CD14-positive monocyte (primary cell): ENCODE results near the gene ABAT. TPM values are rescaled to one million over a fixed set of nuclear protein-coding genes. Genes with fewer than 3 reads are reported as not detected.

Experiments used
- DNase-seq, 3 donors: peaks; one replicate each; pipeline ENCODE4 v3.0.0-alpha.2; 2011 to 2022
- H2AFZ ChIP-seq: 2 replicates; pipeline ENCODE4 v1.6.0; 2012; ENCODE audit warnings: mild to moderate bottlenecking, low read depth, low read length, inconsistent platforms; ENCODE audit not compliant: insufficient read depth, poor library complexity, severe bottlenecking
- H3K27ac ChIP-seq, 2 donors: 1 replicate in 1 of 2; 2 replicates in 1 of 2; pipeline ENCODE4 v1.5.1; 2012 to 2013; ENCODE audit warnings: low read length in 2 of 2, control low read depth in 1 of 2, inconsistent platforms in 1 of 2, low read depth in 1 of 2, mild to moderate bottlenecking in 1 of 2
- H3K27me3 ChIP-seq, 2 donors: one replicate each; pipeline versions ENCODE4 v1.6.0 to v1.6.1; 2011 to 2013; ENCODE audit warnings: low read length in 2 of 2; ENCODE audit not compliant: control insufficient read depth in 2 of 2, insufficient read depth in 2 of 2
- H3K36me3 ChIP-seq, 2 donors: replicated peaks in 1 of 2; 1 replicate in 1 of 2; 2 replicates in 1 of 2; pipeline versions ENCODE4 v1.5.1 to v1.6.1; 2012 to 2013; ENCODE audit warnings: low read length in 2 of 2, control low read depth in 1 of 2, inconsistent platforms in 1 of 2, mild to moderate bottlenecking in 1 of 2; ENCODE audit not compliant: insufficient read depth in 2 of 2, control insufficient read depth in 1 of 2
- H3K4me1 ChIP-seq, 2 donors: 1 replicate in 1 of 2; 2 replicates in 1 of 2; pipeline versions ENCODE4 v1.5.1 to v1.6.1; 2012 to 2013; ENCODE audit warnings: low read length in 2 of 2, control low read depth in 1 of 2, inconsistent platforms in 1 of 2, mild to moderate bottlenecking in 1 of 2, moderate library complexity in 1 of 2; ENCODE audit not compliant: insufficient read depth in 2 of 2, control insufficient read depth in 1 of 2
- H3K4me2 ChIP-seq: replicated peaks from 2 replicates; pipeline ENCODE3; 2012; ENCODE audit warnings: low read length, moderate library complexity, mild to moderate bottlenecking; ENCODE audit not compliant: poor library complexity, severe bottlenecking; ENCODE audit errors: extremely low read depth
- H3K4me3 ChIP-seq, 3 experiments: fragments of 200-600 bp in 1 of 3; sonication (generic) in 1 of 3; replicated peaks in 1 of 3; 1 replicate in 2 of 3; 2 replicates in 1 of 3; pipeline ENCODE4 v1.5.1; 2011 to 2013; ENCODE audit warnings: low read length in 3 of 3, mild to moderate bottlenecking in 3 of 3, control low read depth in 2 of 3, low read depth in 2 of 3, inconsistent platforms in 1 of 3, moderate library complexity in 1 of 3
- H3K79me2 ChIP-seq: 2 replicates; pipeline ENCODE4 v1.6.0; 2012; ENCODE audit warnings: mild to moderate bottlenecking, control low read depth, inconsistent platforms, low read length, moderate library complexity; ENCODE audit not compliant: insufficient read depth
- H3K9ac ChIP-seq: 2 replicates; pipeline ENCODE4 v1.6.0; 2017; ENCODE audit warnings: low read length, mild to moderate bottlenecking; ENCODE audit not compliant: insufficient read depth, poor library complexity, severe bottlenecking
- H3K9me3 ChIP-seq, 2 donors: replicated peaks in 1 of 2; 1 replicate in 1 of 2; 2 replicates in 1 of 2; pipeline versions ENCODE4 v1.5.1 to v1.6.1; 2012 to 2013; ENCODE audit warnings: low read length in 2 of 2, control low read depth in 1 of 2; ENCODE audit not compliant: control insufficient read depth in 1 of 2, insufficient read depth in 1 of 2
- H4K20me1 ChIP-seq: 2 replicates; pipeline ENCODE4 v1.6.0; 2012; ENCODE audit warnings: mild to moderate bottlenecking, low read length, control low read depth, moderate library complexity; ENCODE audit not compliant: insufficient read depth
- H3K27ac Mint-ChIP-seq, 7 donors: one replicate each; pipeline ENCODE4 v1.8.0; 2020; ENCODE audit warnings: mild to moderate bottlenecking in 7 of 7, mixed read lengths in 7 of 7, moderate library complexity in 6 of 7, inconsistent platforms in 2 of 7
- H3K27me3 Mint-ChIP-seq, 3 donors: one replicate each; pipeline ENCODE4 v1.8.0; 2021 to 2022; ENCODE audit warnings: low read depth in 3 of 3, mild to moderate bottlenecking in 3 of 3, mixed read lengths in 3 of 3, moderate library complexity in 3 of 3, inconsistent platforms in 1 of 3
- H3K36me3 Mint-ChIP-seq, 2 donors: one replicate each; pipeline ENCODE4 v1.8.0; 2020; ENCODE audit warnings: mixed read lengths in 2 of 2, inconsistent platforms in 1 of 2, mild to moderate bottlenecking in 1 of 2
- H3K4me1 Mint-ChIP-seq: one replicate; pipeline ENCODE4 v1.8.0; 2020; ENCODE audit warnings: mild to moderate bottlenecking, mixed read lengths
- H3K4me3 Mint-ChIP-seq, 2 donors: one replicate each; pipeline ENCODE4 v1.8.0; 2020; ENCODE audit warnings: mild to moderate bottlenecking in 2 of 2, mixed read lengths in 2 of 2, moderate library complexity in 1 of 2
- H3K9me3 Mint-ChIP-seq, 7 donors: one replicate each; pipeline ENCODE4 v1.8.0; 2020 to 2022; ENCODE audit warnings: mixed read lengths in 7 of 7, mild to moderate bottlenecking in 6 of 7, moderate library complexity in 6 of 7, inconsistent platforms in 2 of 7
- CTCF ChIP-seq: fragments of 200-600 bp; IDR thresholded peaks from one replicate; pipeline ENCODE4 v1.8.0; 2022; ENCODE audit warnings: antibody characterized with exemption, mild to moderate bottlenecking
- WGBS: methylation state at CpG from one replicate; pipeline ENCODE4 v1.1.5; 2013; ENCODE audit warnings: missing lambda C conversion rate; ENCODE audit not compliant: insufficient coverage; 5-methylcytosine and 5-hydroxymethylcytosine counted together
- intact Hi-C, 2 donors: fragments of 100-400 bp; cut with micrococcal nuclease; formaldehyde crosslinking; loops; one replicate each; pipeline versions ENCODE4 v1.15.0 to v1.15.1; 2023
- polyA plus RNA-seq, 3 donors: library from polyadenylated mRNA; depleted of rRNA in 1 of 3; unstranded in 2 of 3; stranded (reverse) in 1 of 3; fragments of 300-500 nt in 2 of 3; fragments of >200 nt in 1 of 3; fragmentation: Illumina TruSeq in 2 of 3; gene quantifications; 1 replicate in 2 of 3; 2 replicates in 1 of 3; pipeline ENCODE4 v1.2.3, GENCODE V29; 2012 to 2021

Gene ABAT
- polyA plus RNA-seq, 3 donors = 4.9 to 11.8 (median 8.7) TPM

DNA sequence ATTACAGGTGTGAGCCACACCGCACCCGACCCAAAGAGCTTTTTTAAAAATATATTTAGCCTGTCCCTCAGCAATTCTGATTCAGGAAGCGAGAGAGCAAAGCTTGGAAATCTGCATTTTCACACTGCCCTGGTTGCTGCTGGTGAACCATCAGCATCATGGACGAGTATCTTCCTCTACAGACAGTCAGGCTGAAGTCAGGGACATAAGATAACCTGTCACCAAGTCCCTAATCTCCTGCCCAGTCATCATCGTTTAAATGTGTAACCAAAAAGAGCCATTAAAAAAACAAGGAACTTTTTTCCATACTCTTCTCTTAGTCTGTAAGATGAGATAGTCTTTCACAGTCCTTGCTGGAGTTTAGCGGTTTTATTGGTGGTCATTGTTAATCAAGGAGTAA is 129.9 kb downstream of the ABAT start:
- H3K4me3 Mint-ChIP-seq = no peak overlapping the region
- peaks cover 0 to 1% (median 0%) of the 10 kb centered on the region in 3 donors for H3K27me3 Mint-ChIP-seq
- H3K36me3 Mint-ChIP-seq = peaks cover 68 to 81% of the 10 kb centered on the region in 2 donors
- H2AFZ ChIP-seq = no peak overlapping the region
- H3K4me1 ChIP-seq = peaks cover 4% of the 10 kb centered on the region in 2 donors
- H3K36me3 ChIP-seq = peaks cover 74 to 84% of the 10 kb centered on the region in 2 donors
- peaks cover 23% of the 10 kb centered on the region for H4K20me1 ChIP-seq
- H3K9me3 ChIP-seq = no peaks in the 10 kb centered on the region
- WGBS = 100% methylated on average over 3 of the region's 6 CpGs
- no peaks in the 10 kb centered on the region for H3K27me3 ChIP-seq
- intact Hi-C loops = no loop called here
- no peaks in the 10 kb centered on the region for H3K9me3 Mint-ChIP-seq
- DNase-seq = no peak
- peaks cover 4% of the 10 kb centered on the region for H3K4me1 Mint-ChIP-seq
- no peak overlapping the region for H3K4me3 ChIP-seq
- H3K9ac ChIP-seq = no peak overlapping the region
- peaks cover 46% of the 10 kb centered on the region for H3K79me2 ChIP-seq
- TF ChIP-seq CTCF = no peak
- H3K27ac Mint-ChIP-seq = peak overlapping the region in 1 of 7 donors; percentile 40
- no peak overlapping the region for H3K27ac ChIP-seq
- no peak overlapping the region for H3K4me2 ChIP-seq

DNA sequence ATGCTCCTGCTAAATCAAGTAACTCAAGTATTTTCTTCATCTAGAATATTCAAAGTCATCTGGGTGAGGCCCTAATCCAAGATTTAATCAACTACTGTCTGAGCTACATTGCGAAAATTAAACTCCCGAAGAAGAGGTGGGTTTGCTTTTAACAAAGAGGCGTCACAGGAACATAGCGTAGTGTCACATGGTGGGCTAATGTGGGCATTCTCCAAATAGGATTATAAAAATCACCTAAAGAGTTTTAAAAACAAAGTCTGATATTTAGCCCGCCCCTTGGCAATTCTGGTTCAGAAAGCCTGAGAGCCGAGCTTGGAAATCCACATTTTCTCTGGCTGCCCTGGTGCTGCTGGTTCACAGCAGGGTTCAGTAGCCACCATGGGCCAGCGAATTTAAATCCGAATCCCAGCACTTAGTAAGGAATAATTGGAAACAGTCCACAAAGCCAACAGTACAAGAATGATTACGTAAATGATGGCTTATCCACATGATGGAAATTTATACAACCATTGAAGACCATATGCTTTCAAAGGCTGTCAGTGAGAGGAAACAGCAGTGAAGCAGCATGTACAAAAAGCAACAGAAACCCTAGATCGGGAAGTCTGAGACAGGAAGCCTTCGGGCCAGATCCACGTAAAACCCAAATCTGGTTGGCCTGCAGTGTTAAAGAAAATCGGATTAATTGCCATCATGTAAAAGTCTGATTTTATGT is 132.0 kb downstream of the ABAT start:
- Histone ChIP-seq H3K9me3 (no peaks in the 10 kb centered on the region), H3K36me3 (peaks cover 88 to 95% of the 10 kb centered on the region in 2 donors), H3K4me2 (no peak overlapping the region), H3K4me3 (no peak overlapping the region), H3K4me1 (no peaks in the 10 kb centered on the region), H4K20me1 (peaks cover 14% of the 10 kb centered on the region), H3K9ac (no peak overlapping the region), H3K79me2 (peaks cover 25% of the 10 kb centered on the region), H2AFZ (no peak overlapping the region), H3K27me3 (no peaks in the 10 kb centered on the region), H3K27ac (no peak overlapping the region)
- no peak for DNase-seq
- H3K27ac Mint-ChIP-seq = peak overlapping the region in 1 of 7 donors; percentile 24
- H3K4me3 Mint-ChIP-seq = no peak overlapping the region
- peaks cover 85 to 98% of the 10 kb centered on the region in 2 donors for H3K36me3 Mint-ChIP-seq
- peaks cover 0 to 1% (median 1%) of the 10 kb centered on the region in 3 donors for H3K27me3 Mint-ChIP-seq
- TF ChIP-seq CTCF = no peak
- no peaks in the 10 kb centered on the region for H3K9me3 Mint-ChIP-seq
- 98% methylated on average over 8 of the region's 13 CpGs for WGBS
- H3K4me1 Mint-ChIP-seq = no peaks in the 10 kb centered on the region
- intact Hi-C loops = no loop called here
